GM12801 (cell line): ENCODE measurements around the gene FHL2.

Source experiments
- CTCF ChIP-seq: IDR thresholded peaks from one replicate; pipeline ENCODE4 v1.5.1; 2011; ENCODE audit warnings: control low read depth; ENCODE audit not compliant: insufficient read length; ENCODE audit errors: extremely low read depth

Gene FHL2

GRCh38 chr2:105358593-105358992, 40.3 kb downstream of the FHL2 start:
- no peak for TF ChIP-seq CTCF

GRCh38 chr2:105357122-105357521, 41.7 kb downstream of the FHL2 start:
- no peak for TF ChIP-seq CTCF

GRCh38 chr2:105344704-105345345, 54.0 kb downstream of the FHL2 start:
- TF ChIP-seq CTCF: no peak

- TF ChIP-seq CTCF: no peak
Measured at GRCh38 chr2:105339414-105339813, 59.4 kb downstream of the FHL2 start.

- TF ChIP-seq CTCF: no peak
Measured at GRCh38 chr2:105338020-105338385, 60.8 kb downstream of the FHL2 start.

- TF ChIP-seq CTCF: no peak
Measured at GRCh38 chr2:105337122-105338019, 61.5 kb downstream of the FHL2 start, which contains the start of gene C2orf49. TSS of gene C2orf49 (plus strand) at chr2:105337540. CDS start at chr2:105337588, 48 bp downstream.

GRCh38 chr2:105336786-105337121, 62.1 kb downstream of the FHL2 start:
- TF ChIP-seq CTCF: no peak
